CD4-positive, alpha-beta T cell treated with Interleukin-10 for 1 hour (primary cell): Measurements from ENCODE around the gene ZNF710.
"Not testable (repeated sequence)": the region's sequence is repeated elsewhere in the genome, so short reads cannot be mapped to it uniquely, and the experiment has no call there.

Experiments
- DNase-seq: peaks from one replicate; pipeline ENCODE4 v3.0.0-alpha.2; 2020

The ZNF710 gene

DNA sequence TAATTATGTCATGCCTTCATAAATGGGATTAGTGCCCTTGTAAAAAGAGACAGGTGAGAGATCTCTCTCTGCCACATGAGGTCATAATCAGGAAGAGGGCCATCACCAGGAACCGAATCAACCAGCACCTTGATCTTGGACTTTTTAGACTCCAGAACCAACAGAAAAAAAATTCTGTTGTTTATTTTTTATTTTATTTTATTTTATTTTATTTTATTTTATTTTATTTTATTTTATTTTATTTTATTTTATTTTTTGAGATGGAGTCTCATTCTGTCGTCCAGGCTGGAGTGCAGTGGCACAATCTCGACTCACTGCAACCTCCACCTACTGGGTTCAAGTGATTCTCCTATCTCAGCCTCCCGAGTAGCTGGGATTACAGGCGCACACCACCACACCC is 106.9 kb downstream of the ZNF710 start:
- not testable (repeated sequence) for DNase-seq

DNA sequence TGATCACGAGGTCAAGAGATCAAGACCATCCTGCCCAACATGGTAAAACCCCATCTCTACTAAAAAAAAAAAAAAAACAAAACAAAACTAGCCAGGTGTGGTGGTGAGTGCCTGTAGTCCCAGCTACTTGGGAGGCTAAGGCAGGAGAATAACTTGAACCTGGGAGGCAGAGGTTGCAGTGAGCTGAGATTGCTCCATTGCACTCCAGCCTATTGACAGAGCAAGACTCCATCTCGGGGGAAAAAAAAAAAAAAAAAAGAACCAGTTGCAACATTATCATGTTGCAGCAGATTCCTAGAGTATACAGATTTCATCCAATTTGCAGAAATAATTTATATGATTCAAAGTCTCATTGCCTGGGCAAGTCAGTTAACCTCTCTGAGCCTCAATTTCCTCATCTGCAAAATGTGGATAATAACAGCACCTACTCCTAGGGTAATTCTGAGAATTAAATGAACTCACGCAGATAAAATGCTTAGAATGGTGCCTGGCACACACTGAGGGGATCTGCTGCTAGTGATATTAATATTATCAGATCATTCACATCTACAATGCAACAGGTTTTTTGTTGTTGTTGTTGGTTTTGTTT is 108.1 kb downstream of the ZNF710 start:
- not testable (repeated sequence) for DNase-seq

DNA sequence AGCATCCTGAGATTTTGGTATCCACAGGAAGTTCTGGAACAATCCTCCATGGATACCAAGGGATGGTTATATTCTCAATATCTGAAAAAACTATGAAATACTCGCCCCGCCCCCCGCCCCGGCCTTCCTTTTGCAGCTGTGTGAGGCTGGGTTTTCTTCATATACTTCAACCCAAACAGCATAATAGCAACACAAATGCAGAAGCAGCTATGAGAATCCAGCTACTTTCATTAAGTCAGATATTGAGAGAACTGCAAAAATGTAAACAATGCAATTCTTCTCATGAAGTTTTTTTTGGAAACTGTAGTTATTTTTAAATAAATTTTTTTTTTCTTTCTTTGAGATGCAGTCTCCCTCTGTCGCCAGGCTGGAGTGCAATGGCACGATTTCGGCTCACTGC is 112.0 kb downstream of the ZNF710 start:
- DNase-seq, result no peak

DNA sequence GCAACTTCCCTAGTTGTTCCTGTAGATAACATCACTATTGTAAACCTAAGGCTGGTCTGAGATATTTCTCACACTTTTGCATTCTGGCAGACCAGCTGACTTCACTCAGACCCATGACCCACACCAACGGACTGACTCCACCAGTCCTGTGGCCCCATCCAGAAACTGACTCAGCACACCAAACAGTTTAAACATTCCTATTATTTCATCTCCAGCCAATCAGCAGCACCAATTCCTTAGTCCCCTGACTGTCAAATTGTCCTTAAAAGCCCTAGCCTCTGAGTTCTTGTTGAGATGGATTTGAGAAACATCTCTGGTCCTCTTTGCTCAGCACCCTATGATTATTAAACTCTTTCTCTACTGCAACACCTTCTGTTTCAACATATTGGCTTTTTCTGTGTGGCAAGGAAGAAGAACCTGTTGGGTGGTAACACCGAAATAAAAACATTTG is 113.4 kb downstream of the ZNF710 start:
- no peak for DNase-seq

DNA sequence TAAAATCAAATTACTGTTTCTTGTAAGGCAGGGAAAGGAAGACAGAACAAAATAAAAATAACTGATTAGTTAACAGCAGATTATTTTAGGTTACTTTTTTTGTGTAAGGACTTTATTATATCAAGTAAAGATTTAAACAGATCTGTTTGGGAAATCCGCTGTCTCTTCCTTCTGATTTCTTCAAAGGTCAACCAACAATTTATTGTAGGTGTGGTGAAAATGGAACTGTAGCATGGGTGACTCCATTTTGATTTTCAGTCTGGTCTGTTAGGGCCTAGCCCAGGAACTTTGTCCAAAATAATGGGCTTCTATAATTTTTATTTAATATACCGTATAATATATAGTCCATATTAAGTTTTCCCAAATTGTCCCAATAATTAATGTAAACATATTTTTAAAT is 114.7 kb downstream of the ZNF710 start:
- no peak for DNase-seq

DNA sequence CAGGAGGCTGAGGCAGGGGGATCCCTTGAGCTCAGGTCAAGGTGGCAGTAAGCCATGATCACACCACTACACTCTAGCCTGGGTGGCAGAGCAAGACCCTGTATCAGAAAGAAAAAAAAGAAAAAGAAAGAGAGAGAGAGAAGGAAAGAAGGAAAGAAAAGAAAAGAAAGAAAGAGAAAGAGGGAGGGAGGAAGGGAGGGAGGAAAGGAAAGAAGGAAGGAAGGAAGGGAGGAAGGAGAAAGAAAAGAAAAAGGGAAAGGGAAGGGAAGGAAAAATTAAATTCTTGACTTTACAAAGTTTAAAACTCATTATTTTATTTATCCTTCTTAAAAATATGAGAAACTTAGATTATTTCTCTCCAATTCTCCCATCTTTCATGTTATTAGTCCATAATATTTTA is 118.2 kb downstream of the ZNF710 start:
- no peak for DNase-seq

DNA sequence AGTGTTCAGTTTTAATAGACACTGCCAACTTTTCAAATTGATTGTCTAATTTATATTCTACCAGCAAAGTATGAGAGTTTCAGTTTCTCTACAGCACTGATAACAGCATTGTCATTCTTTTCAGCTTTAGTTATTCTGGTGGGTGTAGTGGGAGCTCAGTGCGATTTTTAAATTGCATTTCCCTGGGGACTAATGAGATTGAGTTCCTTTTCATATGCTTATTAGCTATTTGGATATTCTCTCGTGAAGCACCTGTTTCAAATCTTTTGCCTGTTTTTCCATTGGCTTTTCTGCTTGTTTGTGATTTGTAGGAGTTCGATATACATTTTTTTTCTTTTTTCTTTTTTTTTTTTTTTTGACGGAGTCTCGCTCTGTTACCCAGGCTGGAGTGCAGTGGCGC is 120.0 kb downstream of the ZNF710 start:
- DNase-seq, result no peak

DNA sequence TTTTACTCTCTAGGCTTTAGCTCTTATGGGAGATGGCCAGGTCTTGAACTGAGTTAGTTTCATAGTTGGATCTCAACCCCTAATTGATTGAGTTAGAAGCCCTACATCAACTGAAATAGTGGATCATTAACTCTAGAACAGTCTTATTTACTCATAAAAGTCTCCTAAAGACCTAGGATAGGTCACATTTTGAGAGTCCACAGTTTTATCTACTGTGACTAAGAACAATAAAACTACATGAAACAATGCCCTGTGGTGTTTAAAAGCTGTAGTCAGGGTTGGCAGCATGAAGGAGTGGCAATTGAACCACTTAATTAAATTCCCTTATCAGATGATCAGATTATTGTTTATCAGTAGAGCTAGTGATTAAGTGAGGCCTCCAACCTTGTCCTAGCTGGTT is 123.4 kb downstream of the ZNF710 start:
- no peak for DNase-seq

DNA sequence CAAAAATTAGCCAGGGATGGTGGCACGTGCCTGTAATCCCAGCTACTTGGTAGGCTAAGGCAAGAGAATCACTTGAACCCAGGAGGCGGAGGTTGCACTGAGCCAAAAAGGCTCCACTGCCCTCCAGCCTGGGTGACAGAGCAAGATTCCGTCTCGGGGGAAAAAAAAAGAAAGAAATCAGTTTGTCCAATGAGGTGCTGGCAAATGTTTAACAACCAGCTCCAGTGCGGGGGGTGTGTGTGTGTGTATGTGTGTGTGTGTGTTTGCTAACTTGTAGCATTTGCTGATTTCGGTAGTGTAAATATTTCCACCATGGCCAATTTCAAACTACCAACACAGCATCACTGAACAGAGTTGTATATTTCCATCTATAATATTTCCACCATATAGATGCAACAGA is 124.9 kb downstream of the ZNF710 start:
- DNase-seq, result no peak

DNA sequence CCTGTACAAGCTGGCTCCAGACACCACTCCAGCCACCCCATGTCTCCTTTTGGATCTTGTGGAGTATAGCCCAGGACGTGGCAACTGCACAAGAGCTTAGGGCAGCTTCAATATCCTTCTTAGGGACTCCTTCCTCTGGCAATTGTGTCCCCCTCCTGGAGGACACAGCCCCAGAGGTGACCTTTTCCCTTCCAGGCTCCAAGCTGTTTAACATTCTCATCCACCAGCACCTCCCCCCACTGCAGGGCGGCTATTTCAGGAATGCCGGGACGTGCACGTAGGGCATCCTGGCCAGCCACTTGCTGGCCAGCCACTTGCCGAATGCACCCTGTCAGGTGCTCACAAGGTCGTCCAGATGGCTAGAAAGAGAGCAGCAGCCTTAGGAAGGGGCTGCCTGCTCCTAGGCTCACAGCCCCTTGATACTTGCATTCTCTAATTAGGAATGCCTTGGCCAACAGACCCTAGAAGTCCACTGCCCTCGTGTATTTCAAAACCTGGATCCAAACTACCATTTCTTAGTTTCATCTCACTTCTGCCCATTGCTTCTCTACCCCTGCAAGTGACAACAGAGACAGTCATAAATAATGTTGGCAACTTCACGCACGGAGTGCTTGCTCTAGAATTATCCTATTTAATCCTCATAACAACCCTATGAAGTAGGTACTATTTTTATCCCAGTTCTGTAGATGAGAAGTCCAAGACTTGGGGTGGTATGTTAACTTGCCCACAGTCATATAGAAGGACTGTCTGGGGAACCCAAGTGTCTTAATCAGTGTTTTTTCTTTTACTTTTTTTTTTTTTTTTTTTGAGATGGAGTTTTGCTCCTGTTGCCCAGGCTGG is 125.7 kb downstream of the ZNF710 start:
- no peak for DNase-seq

DNA sequence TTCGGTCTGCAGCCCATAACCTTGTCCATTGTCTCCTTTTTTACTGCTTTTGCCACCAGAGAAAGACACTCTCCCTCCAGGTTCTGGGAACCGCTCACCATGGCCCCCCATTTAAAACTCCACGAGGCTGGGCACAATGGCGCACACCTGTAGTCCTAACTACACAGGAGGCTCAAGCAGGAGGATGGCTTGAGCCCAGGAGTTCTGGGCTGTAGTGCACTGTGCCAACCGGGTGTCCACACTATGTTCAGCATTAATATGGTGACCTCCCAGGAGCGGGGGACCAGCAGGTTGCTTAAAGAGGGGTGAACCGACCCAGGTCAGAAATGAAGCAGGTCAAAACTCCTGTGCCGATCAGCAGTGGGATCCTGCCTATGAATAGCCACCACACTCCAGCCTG is 129.2 kb downstream of the ZNF710 start:
- DNase-seq, result no peak
